NOMO-1 treated with DMSO at 0.1 percent for 48 hours (cell line): ENCODE data around the gene TCP1.
"Not testable (repeated sequence)": the region's sequence is repeated elsewhere in the genome, so short reads cannot be mapped to it uniquely, and the experiment has no call there.

Experiments used
- DNase-seq: peaks from one replicate; lab custom pipeline; 2025; ENCODE audit not compliant: unreplicated experiment; lab: John Stamatoyannopoulos, UW

The TCP1 gene

GRCh38 chr6:159778131-159778530 lies 11.3 kb downstream of the TCP1 start:
- DNase-seq: no peak

GRCh38 chr6:159777240-159777904 lies 12.0 kb downstream of the TCP1 start:
- DNase-seq: no peak

GRCh38 chr6:159772196-159772595 lies 17.2 kb downstream of the TCP1 start:
- DNase-seq: no peak

- DNase-seq: no peak
Measured at GRCh38 chr6:159769470-159769869, 19.9 kb downstream of the TCP1 start.

GRCh38 chr6:159766906-159767305 lies 22.5 kb downstream of the TCP1 start:
- DNase-seq: no peak

- DNase-seq: peak; percentile 37
Measured at GRCh38 chr6:159762681-159763293, 26.6 kb downstream of the TCP1 start.

GRCh38 chr6:159761873-159762680 lies 27.3 kb downstream of the TCP1 start, which contains the start of gene ACAT2:
TSS of gene ACAT2 (plus strand) at chr6:159762045. CDS start at chr6:159762088, 43 bp downstream.
- peak; percentile 93 for DNase-seq

- peak; percentile 24 for DNase-seq
Measured at GRCh38 chr6:159761129-159761872, 28.1 kb downstream of the TCP1 start.

- peak; percentile 11 for DNase-seq
Measured at GRCh38 chr6:159760602-159761057, 28.8 kb downstream of the TCP1 start.

GRCh38 chr6:159759645-159760044 lies 29.8 kb downstream of the TCP1 start:
- DNase-seq: no peak

- no peak for DNase-seq
Measured at GRCh38 chr6:159758031-159759001, 31.1 kb downstream of the TCP1 start.

- DNase-seq: no peak
Measured at GRCh38 chr6:159756508-159756907, 32.9 kb downstream of the TCP1 start.

- DNase-seq: no peak
Measured at GRCh38 chr6:159754959-159755914, 34.2 kb downstream of the TCP1 start.

GRCh38 chr6:159754401-159754800 lies 35.0 kb downstream of the TCP1 start:
- DNase-seq: no peak

GRCh38 chr6:159753081-159753872 lies 36.1 kb downstream of the TCP1 start:
- no peak for DNase-seq

GRCh38 chr6:159751448-159751847 lies 38.0 kb downstream of the TCP1 start:
- DNase-seq: no peak

GRCh38 chr6:159748127-159748526 lies 41.3 kb downstream of the TCP1 start:
- not testable (repeated sequence) for DNase-seq

- no peak for DNase-seq
Measured at GRCh38 chr6:159746759-159747158, 42.6 kb downstream of the TCP1 start.
